IPS-18c (cell line): ENCODE data around the gene MGAT4B.

Experiments used
- H3K4me3 ChIP-seq: 2 replicates; pipeline ENCODE4 v1.7.0; 2013; ENCODE audit warnings: low read depth, mild to moderate bottlenecking, low read length, moderate library complexity; ENCODE audit not compliant: insufficient read depth
- H3K9me3 ChIP-seq: one replicate; pipeline ENCODE4 v1.6.1; 2013; ENCODE audit warnings: mild to moderate bottlenecking, low read length, moderate library complexity; ENCODE audit not compliant: control insufficient read depth, insufficient read depth

Gene MGAT4B

GRCh38 chr5:179767496-179768100, 39.1 kb downstream of the MGAT4B start:
- no peaks in the 10 kb centered on the region for H3K9me3 ChIP-seq

GRCh38 chr5:179766726-179767455, 39.8 kb downstream of the MGAT4B start:
- no peak overlapping the region for H3K4me3 ChIP-seq

More at GRCh38 chr5:179767496-179768100, 39.1 kb downstream of the MGAT4B start:
- H3K4me3 ChIP-seq = no peak overlapping the region

GRCh38 chr5:179766021-179766725, 40.5 kb downstream of the MGAT4B start:
- Histone ChIP-seq H3K4me3 (no peak overlapping the region), H3K9me3 (no peaks in the 10 kb centered on the region)

More at GRCh38 chr5:179766726-179767455, 39.8 kb downstream of the MGAT4B start:
- no peaks in the 10 kb centered on the region for H3K9me3 ChIP-seq

- H3K4me3 ChIP-seq = no peak overlapping the region
- no peaks in the 10 kb centered on the region for H3K9me3 ChIP-seq
Observed at GRCh38 chr5:179765400-179765799, 41.3 kb downstream of the MGAT4B start.

- H3K9me3 ChIP-seq = no peaks in the 10 kb centered on the region
- H3K4me3 ChIP-seq = no peak overlapping the region
Observed at GRCh38 chr5:179764056-179764455, 42.6 kb downstream of the MGAT4B start.

- no peaks in the 10 kb centered on the region for H3K9me3 ChIP-seq
- H3K4me3 ChIP-seq = no peak overlapping the region
Observed at GRCh38 chr5:179763215-179763945, 43.3 kb downstream of the MGAT4B start.

- H3K4me3 ChIP-seq = no peak overlapping the region
- H3K9me3 ChIP-seq = no peaks in the 10 kb centered on the region
Observed at GRCh38 chr5:179762781-179763176, 43.9 kb downstream of the MGAT4B start.

GRCh38 chr5:179762079-179762780, 44.4 kb downstream of the MGAT4B start:
- H3K4me3 ChIP-seq = no peak overlapping the region

GRCh38 chr5:179759581-179760551, 46.8 kb downstream of the MGAT4B start:
- no peak overlapping the region for H3K4me3 ChIP-seq
- no peaks in the 10 kb centered on the region for H3K9me3 ChIP-seq

More at GRCh38 chr5:179762079-179762780, 44.4 kb downstream of the MGAT4B start:
- H3K9me3 ChIP-seq = no peaks in the 10 kb centered on the region

GRCh38 chr5:179758955-179759354, 47.7 kb downstream of the MGAT4B start:
- H3K9me3 ChIP-seq = no peaks in the 10 kb centered on the region
- H3K4me3 ChIP-seq = no peak overlapping the region

- H3K9me3 ChIP-seq = no peaks in the 10 kb centered on the region
- no peak overlapping the region for H3K4me3 ChIP-seq
Observed at GRCh38 chr5:179755022-179755421, 51.6 kb downstream of the MGAT4B start.

GRCh38 chr5:179753971-179754370, 52.7 kb downstream of the MGAT4B start:
- Histone ChIP-seq H3K4me3 (no peak overlapping the region), H3K9me3 (no peaks in the 10 kb centered on the region)

- H3K4me3 ChIP-seq = no peak overlapping the region
- no peaks in the 10 kb centered on the region for H3K9me3 ChIP-seq
Observed at GRCh38 chr5:179749857-179750508, 56.7 kb downstream of the MGAT4B start.

- H3K9me3 ChIP-seq = no peaks in the 10 kb centered on the region
- H3K4me3 ChIP-seq = no peak overlapping the region
Observed at GRCh38 chr5:179747811-179748210, 58.9 kb downstream of the MGAT4B start.
